ENCODE data around the gene PAX8.
"Not testable (repeated sequence)": the region's sequence is repeated elsewhere in the genome, so short reads cannot be mapped to it uniquely, and the experiment has no call there.

The PAX8 gene

DNA sequence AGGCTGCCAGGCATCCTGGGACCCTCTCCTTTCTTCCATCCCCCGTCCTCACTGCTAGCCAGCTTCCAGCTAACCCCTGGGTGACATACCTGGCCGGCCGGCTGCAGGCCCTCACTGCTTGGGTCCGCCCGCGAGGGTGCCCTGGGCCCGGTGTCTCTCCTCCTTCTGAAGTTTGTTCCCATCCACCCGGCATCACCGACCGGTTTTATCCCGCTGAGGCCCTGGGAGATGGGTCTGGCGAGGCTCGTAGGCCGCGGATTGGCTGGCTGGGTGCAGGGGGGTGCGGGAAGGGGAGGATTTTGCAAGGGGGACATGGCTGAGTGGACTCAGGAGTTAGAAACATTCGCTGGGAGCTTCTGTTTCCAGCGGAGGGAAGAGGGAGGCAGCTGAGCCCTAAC, at the start of gene PAX8:
TSS of gene PAX8 (minus strand) at position 180 of the 398 bp plus-strand sequence. CDS start 527 bp downstream, outside the sequence.
- no peak for DNase-seq

DNA sequence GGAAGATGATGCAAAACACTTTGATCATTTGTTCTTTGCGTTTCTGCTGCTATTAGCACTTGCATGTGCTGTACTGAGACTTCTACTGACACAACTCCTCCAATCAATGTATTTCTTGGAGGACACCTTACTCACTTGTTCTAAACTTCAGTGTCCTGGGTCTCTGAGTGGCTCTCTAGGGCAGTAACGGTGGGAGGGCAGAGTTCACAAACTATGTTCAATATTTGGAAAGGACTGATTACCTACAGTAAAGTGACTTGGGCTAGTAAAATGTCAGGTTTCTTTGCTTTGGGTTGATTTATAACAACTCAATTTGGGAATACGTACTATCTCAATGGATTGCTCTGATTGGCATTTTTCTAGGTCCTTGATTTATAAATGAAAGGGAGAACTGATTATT, 49.3 kb upstream of the PAX8 start:
- no peak for DNase-seq

DNA sequence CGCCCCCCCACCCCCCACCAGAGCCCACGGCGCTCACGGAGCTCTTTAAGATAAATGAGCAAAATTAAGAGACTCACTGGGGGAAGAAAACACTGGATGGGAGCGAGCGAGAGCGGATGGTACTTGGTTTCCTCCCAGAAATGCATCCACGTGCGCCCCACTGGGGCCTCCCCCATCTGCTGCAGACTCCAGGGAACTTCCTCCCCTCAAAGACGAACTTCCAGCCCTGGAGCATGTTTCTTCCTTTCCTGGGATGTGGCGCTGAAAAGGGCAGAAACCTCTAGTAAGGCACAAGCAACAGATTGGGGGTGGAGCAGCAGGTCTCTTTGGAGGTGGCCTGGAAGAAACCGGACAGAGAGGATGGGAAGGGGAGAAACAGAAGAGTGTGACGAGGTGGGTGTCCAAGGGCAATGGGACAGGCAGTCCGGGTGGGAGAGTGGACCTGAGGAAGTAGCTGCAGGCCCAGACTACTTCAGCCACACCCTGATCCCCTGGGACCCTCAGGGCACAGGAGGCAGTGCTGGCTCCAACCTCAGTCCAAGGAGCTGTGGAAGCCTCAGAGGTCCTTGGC, 46.5 kb upstream of the PAX8 start:
- DNase-seq = not testable (repeated sequence)

DNA sequence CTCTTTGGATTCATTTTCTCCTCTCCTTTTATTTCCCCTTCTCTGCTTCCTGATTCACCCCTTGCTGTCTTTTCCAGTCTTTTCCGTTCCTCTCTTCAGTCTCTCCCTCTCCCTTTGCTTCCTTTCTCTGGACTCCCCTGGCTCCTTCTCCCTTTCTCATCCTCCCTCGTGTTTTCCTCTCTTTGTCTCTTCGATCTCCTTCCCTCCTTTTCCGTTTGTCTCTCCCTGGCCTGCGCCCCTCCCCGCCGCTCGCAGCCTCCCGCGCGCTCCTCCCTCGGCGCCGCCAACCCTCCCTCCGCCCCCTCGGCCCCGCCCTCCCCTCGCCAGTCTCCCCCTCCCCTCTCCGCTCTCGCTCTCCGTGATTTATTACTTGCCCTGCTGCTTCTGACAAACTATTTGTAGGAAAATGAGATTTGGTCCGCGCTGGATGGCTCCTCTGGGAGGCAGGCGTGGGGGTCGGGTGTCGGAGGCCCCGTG, 46.0 kb upstream of the PAX8 start:
- peak; percentile 53 for DNase-seq

DNA sequence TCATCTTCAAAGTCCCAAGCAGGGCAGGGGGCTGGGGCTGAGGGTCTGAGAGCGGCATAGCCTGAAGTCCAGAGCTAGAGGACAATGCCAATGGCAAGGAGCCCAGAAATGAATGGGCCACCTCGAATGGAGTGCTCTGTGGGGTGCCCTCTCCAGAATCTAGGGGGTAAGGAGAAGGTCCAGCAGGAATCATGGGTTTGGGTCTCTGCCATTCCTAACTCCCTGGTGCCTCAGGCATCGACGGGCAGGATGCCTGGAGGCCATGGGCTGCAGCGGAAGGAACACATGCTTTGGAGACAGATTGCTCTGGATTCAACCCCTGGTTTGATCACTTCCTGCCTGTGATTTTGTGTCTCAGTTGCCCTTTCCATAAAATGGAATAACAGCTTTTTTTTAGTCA, 44.4 kb upstream of the PAX8 start:
- not testable (repeated sequence) for DNase-seq

DNA sequence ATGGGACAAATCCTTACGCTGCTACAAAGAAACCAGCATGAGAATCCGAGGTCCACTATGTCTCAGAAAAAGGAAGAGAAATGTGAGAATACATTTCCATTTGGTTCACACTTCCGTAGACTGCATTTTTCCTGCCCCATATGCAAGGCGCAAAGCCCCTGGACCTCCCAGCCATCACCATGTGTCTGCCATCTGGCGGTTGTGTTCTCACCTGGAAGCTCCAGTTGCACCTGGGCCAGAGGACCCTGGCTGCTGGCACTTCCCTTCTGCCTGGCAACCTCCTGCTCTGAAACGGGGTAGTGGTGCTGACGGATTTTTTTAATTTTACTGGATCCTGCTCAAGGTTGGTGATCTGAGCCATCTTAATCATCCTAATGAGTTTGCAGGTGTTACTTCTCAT, 41.4 kb upstream of the PAX8 start:
- not testable (repeated sequence) for DNase-seq

DNA sequence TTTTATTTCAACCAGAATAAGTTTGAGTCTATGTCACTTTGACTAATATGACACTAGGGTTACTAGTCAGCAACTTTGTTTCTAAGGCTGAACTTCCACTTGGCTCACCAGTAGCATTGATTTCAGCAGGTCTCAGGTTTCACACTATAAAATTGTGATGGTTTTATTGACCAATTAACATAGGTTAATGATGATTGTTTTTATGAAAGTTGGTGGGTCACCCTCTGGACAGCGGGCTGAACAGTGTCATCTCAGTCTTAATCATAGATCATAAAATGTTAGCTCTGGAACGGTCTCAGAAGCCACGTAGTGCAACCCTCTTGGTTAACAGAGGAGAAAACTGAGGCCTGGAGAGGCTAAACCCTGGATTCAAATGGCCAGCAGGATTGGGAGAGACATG, 40.2 kb upstream of the PAX8 start:
- DNase-seq = not testable (repeated sequence)

DNA sequence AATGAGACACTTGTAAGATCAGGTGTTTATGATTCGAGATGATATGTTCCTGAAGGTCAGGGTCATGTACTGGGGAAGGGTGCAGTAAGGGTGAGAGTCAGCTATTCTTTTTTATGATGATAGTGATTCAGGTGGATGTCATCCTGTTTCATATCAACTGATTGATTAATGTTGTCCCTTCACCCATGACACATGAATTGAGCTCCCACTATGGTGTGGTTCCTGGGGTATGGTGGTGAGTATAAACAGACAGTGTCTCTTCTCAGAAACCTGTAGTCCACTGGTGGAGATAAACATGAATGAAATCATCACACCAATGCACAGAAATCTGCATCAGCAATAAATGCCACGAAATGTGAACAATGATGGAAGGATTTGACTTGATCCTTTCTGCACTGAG, 37.4 kb upstream of the PAX8 start:
- no peak for DNase-seq

DNA sequence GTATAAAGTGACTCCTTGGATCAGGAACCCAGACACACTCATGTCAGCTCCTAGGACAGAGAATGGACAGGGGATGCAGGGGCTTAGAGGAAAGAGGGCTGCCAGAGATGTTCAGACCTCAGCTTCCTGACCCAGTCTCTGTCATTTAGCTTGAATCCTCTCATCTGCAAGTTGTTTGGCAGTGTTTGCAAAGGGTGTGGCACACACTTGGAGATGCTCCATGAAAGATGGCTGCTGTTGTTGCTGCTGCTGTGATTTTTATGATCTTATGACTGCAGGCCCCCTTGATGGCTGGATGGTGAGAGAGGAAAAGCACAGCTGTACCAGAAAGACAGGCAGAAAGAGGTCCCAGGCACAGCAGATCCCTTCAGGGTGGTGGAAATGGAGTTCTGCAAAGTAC, 35.9 kb upstream of the PAX8 start:
- DNase-seq = not testable (repeated sequence)

DNA sequence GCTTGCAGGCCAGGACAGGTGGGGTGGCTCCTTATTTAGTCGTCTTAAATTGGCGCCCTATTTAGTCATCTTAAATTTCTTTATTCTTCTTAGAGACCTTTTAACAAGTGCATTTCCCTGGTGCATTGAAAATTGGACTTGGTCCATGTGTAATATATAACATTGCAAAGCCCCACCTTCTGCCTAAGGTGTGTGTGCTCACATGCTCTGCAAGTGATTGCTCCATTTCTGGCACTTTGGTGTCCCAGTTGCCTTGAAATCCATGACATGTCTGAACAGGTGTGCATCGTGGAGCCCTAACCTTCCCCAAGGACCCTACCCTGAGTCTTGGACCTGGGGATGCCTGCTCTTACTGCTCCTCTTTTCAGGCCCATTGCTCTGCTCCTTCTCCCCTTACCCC, 35.5 kb upstream of the PAX8 start:
- not testable (repeated sequence) for DNase-seq

DNA sequence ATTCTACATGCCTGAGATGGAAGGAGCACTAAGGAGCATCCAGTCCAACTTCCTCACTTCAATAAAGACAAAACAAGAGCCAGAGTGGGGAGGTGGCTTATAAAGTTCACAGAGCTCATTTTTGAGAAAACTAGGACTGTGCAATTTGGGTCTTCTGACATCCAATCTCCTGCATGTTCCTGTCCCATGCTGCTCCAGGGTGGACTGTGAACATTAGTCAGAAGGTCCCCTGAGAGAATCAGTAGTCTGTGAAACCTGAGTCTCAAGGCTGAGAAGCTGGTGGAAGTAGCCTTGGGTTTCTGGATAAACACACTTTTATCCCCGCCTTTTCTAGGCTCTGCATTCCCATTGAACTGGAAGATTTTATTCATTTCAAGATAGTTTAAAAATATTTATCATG, 33.1 kb upstream of the PAX8 start:
- DNase-seq = not testable (repeated sequence)

DNA sequence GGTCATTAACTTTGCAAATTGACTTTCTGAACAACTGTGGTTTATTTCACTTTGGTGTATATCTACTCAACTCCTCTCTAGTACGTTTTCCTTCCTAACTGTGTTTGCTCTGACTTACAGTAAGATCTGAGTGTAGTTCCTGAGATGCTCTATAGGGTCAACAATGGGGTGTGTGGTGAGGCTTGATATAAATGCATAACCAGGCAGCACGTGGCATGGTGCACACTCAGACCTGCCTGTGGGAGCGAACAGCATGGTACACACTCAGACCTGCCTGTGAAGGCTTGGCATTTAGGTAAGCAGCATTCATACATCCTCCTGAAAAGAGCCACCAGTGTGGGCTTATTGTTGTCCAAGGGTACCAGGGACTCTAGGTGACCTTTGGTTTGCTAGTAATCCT, 32.5 kb upstream of the PAX8 start:
- DNase-seq = not testable (repeated sequence)

DNA sequence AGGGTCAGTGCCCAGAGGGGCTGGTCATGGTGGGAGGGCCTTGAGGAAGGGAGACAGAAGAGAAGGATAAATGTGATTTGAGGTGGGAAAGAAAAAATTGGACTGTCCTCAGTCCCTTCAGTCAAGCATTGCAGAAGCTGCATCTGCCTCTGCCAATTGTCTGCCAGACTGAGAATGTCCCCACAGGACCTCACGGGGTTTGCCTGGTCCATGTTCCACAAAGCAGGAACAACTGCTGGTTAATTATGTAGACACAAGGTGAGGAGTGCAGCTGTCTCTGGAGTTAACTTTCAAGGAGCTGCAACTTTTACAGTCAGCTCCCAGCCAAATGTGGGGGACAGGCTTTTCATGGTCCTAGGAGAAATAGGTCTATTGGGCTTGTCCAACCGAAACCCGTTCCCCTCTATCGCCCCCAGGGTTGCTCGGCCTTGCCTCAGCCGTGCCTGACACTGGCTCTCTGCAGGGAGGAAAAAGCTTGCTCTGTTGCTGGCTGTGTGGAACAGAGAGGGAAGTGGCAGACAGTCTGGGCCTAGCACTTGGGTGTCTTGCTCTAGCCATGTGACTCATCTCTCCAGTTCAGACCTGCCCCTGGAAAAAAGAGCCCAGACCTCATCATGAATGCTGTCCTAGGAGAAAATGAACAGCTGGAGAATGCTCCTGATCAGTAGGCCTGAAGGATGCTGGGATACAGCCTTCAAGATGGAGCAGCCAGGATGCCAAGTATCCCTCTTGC, 31.1 kb upstream of the PAX8 start:
- no peak for DNase-seq

DNA sequence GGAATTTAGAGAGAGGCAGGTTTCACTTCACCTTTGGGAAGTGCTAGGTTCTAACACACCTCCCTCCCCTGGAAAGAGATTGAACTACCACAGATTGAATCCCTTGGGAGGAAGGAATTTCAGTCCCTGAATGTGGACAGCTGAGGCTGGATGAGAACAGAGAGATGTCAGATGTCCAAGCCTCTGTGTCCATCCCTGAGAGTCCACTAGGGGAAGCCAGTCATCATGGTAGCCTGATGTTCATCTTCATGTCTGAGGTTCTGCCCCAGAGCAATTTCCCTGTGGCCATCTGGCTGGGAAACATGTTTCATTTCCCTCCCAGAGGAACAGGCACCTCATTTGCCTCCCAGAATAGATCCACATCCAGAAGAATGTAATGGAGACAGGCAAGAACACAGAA, 30.1 kb upstream of the PAX8 start:
- not testable (repeated sequence) for DNase-seq

DNA sequence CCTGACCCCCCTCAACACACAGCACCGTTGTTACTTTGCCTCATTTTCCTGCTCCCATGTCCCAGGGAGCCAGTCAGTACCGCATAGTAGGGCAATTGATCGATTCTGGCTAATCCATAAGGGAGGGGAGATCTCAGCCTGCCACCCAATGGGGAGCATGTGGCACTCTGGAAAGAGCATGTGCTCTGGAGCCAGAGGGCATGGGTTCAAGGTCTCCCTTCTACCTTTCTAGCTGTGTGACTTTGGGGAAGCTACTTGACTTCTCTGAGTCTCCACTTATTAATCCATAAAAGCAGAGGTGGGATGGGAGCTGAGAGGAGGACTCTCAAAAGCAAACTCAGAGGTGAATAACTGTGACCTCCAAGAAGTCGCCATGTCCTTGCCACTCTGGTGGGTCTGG, 27.5 kb upstream of the PAX8 start:
- DNase-seq = not testable (repeated sequence)

DNA sequence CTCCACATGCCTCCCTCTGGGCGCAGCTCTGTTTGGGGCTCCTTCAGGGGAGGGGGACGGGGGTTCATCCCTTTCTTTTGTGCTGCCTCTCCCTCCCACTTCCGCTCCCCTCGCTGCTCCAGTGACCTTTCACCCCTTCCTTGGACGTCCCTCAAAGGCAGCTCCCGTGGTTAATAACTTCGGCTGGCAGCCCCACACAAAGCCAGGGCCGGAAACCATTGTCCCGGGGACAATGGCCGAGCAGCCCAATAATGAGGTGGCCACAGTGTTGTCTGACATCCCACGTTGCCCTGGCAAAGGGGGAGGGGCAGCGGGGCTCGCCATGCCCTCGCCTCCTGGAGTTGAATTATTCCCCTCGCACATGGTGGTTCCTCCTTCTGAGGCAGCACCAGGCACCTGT, 27.0 kb upstream of the PAX8 start:
- DNase-seq = not testable (repeated sequence)

DNA sequence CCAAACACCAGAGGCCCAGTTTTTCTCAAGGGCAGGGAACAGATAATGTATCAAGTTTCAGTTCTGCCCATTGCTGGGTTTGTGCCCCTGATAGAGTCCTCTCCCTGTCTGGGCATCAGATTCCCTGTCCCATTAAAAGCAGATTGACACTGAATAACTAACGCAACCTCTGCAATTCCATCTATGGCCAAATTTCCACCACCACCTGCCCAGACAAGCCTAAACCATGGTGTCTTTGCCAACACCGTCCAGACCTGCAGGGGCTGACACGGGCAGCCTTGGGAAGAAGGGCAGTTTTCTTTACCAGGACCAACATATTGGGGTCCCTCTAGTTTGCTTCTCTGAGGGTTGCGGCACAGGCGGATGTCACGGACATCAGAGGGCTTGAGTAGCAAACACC, 26.4 kb upstream of the PAX8 start:
- DNase-seq = no peak

DNA sequence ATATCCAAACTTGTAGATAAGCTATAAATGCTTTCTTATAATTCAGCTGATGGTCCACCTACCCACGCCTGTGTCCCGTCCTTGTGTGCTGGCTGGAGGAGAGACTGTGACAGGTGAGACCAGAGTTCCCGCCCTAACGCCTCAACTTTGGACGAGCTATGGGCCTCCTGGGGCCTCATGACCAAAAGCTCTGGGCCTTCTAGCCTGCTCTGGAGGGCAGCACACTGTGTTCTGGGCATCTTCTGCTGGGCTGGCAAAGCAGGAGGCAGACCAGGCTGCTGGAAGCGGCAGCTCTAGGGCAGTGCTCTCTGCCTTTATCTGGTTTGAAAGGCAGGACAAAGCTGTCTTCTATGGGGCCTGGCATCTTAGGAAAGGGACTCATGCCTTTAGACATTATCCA, 26.0 kb upstream of the PAX8 start:
- DNase-seq = no peak

DNA sequence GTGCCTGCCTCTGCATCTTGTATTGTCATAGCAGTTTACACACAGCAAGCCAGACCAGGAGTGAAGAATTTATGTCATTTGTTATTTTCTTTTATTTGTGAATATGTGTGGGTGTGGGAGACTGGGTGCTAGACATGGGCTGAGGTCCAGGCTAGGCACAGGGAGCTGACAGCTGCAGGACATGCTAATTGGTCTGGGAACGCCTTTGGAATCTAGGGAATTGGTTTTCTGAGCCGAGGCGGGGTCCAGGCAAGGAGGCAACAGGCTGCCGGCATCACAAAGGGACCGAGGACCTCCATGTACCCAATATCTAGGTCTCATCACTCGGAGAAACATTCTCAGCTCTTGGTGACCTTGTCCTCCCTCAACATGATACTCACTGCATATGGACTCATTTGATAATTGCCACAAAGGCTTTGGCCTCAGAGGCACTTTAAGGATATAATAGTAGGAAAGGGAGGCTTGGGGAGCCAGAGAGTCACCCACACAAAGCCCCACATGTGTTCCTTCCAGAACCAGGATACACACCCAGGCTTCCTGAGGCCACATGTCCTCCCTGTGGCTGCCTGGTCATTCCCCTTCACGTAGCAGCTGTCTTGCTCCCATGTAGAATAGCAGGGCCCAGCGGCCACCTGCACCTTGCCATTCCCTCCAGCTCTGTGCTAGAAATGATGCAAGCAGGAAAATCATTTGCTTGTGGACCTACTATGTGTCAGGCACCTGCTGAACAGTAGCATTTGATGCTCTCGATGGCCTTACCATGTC, 23.7 kb upstream of the PAX8 start:
- not testable (repeated sequence) for DNase-seq

DNA sequence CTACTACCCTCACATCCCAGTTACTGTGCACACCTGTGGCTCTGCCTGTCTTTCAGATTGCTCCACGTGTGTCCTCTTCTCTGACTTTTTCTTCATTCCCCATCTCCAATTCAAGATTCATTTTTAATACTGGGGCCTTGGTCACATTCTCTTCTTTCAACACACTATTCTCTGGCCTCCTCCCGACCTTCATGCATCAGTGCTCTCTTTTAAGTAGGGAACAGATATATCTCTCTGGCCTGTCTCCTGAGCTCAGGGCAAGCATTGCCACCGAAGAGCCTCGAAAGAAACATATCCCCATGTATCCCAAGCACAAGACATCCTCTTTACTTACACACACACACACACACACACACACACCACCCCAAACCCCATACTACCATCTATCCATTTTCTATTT, 21.6 kb upstream of the PAX8 start:
- DNase-seq = no peak

DNA sequence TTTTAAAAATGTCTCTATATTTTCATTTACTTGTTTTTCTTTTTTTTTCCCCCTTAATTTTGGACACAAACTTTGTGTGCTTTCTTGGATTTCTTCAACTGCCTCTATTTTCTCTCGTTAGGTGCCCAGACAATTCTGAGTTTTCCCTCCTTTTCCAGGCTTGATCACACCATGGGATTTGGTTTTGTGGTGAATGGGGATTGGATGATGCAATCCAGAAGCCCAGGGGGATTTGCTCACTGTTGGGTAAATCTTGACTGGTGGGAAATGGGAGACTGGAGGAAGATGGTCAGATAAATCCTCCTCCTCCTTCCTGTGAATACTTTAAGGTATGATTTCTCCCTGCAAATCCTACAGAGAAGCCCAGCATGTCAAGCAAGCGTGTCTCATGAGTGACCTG, 19.5 kb upstream of the PAX8 start:
- DNase-seq = no peak

DNA sequence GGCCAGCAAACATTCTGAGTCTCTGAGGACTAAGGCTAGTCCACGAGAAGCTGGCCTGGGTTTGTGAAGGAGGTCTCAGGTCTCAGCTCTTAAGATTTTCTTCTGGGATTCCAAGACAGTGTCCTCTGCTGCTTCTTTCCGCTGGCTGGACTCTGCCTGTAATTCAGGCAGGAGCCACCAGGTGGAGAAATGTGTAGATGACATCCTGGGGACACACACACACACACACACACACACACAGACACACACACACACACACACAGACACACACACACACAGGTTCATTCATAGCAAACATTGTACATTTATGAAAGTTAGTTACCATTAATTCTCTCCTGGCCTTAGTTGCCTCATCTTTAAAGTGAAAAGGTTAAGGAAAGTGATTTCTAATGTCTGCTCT, 18.9 kb upstream of the PAX8 start:
- DNase-seq = not testable (repeated sequence)

DNA sequence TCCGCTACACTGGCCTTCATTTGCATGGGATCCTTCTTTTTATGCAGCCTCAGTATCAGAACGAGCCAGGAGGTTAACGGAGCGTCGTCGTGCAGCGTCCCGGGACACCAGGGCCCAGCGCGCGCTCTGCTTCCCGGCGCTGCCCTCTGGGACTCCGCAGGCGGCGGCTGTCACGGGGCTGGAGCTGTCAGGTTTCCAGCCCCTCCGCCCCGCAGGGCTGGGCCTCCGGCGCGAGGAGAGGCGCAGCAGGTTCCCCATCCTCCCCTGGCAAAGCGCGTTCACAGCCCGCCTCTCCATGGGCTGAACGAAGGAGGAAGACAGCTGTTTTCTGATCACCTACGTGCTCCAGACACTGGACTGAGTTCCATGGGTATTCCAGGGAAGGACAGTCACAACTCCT, 12.5 kb upstream of the PAX8 start:
- DNase-seq = no peak

DNA sequence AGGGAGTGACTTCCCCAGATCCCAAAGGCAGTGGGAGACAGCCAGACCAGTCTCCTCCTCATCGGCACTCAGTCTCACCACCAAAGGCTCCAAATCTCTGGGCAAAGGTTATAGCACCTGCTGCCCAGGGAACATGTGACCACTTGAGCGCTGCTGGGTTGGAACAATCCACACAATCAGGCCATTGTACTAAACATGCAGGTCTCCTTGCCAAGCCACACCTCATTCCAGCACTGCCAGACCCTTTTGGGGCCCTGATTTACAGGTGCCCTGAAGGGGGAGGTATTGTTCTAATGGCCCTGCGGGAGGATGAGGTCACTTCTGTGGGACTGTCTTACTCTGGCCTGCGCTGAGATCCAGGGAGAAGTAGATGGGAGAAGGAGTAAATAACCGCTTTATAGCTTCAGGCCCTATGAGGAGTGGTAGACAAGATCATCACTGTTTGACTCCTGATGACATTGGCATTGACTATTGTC, 10.0 kb upstream of the PAX8 start:
- DNase-seq = not testable (repeated sequence)

Data from NCI-H510A (cell line).